ENCODE measurements around the gene TYK2. TPM values are rescaled to one million over a fixed set of nuclear protein-coding genes. Genes with fewer than 3 reads are reported as not detected.

The TYK2 gene
- total and polyA plus RNA-seq, 9 of the 15 experiments (the other 6 are each of a cell fraction or from before 2014, with no cell fraction given): 15.0 to 182 (median 85.9) TPM

GRCh38 chr19:10398819-10399218, 18.4 kb upstream of the TYK2 start (continued):
- TF ChIP-seq ZBTB26 (CRISPR knock-in tag; IDR thresholded peaks at IDR 0.05) (no peak), ZC3H11A (IDR thresholded peaks at IDR 0.05; ENCODE audit: low read depth, low read length) (no peak), NFE2 (IDR thresholded peaks at IDR 0.05; ENCODE audit: low read depth) (peak; percentile 77), CBX8 (IDR thresholded peaks at IDR 0.05; ENCODE audit: borderline replicate concordance, extremely low read depth, low read depth, low read length, poor library complexity, severe bottlenecking) (no peak), MEIS2 (IDR thresholded peaks at IDR 0.05; ENCODE audit: partially characterized antibody) (no peak), RAD51 (IDR thresholded peaks at IDR 0.05; ENCODE audit: borderline replicate concordance, low read depth) (no peak), MGA (IDR thresholded peaks at IDR 0.05) (no peak), ZNF398 (CRISPR knock-in tag; IDR thresholded peaks at IDR 0.05) (no peak), ZNF24 (IDR thresholded peaks at IDR 0.05) (no peak), CHD2 (IDR thresholded peaks at IDR 0.05; ENCODE audit: low read depth, low read length) (no peak), TCF7 (IDR thresholded peaks at IDR 0.05; ENCODE audit: borderline replicate concordance) (no peak), NRF1 (conservative IDR thresholded peaks at IDR 0.05 in 1 of 2, IDR thresholded peaks at IDR 0.05 in 1 of 2) (no peak), RFX7 (CRISPR knock-in tag; IDR thresholded peaks at IDR 0.05) (no peak), JUND (IDR thresholded peaks at IDR 0.05; ENCODE audit: borderline replicate concordance, low read depth, low read length) (peak; percentile 56; the same call in 1 of the 2 replicates), JUND (tag; IDR thresholded peaks at IDR 0.05; ENCODE audit: borderline replicate concordance, low read depth, low read length) (peak; percentile 38; the same call in 1 of the 3 replicates)

Measured in K562 (cell line).